Stimulated activated CD4-positive, alpha-beta T cell treated with anti-CD3 and anti-CD28 coated beads, Interleukin-2, amount 100 ng/mL, for 48 hours (primary cell): ENCODE results near the gene C3orf20.
"Not testable (repeated sequence)": the region's sequence is repeated elsewhere in the genome, so short reads cannot be mapped to it uniquely, and the experiment has no call there.

Source experiments
- DNase-seq, 2 donors: peaks; one replicate each; pipeline ENCODE4 v3.0.0-alpha.2; 2020

Gene C3orf20

DNA sequence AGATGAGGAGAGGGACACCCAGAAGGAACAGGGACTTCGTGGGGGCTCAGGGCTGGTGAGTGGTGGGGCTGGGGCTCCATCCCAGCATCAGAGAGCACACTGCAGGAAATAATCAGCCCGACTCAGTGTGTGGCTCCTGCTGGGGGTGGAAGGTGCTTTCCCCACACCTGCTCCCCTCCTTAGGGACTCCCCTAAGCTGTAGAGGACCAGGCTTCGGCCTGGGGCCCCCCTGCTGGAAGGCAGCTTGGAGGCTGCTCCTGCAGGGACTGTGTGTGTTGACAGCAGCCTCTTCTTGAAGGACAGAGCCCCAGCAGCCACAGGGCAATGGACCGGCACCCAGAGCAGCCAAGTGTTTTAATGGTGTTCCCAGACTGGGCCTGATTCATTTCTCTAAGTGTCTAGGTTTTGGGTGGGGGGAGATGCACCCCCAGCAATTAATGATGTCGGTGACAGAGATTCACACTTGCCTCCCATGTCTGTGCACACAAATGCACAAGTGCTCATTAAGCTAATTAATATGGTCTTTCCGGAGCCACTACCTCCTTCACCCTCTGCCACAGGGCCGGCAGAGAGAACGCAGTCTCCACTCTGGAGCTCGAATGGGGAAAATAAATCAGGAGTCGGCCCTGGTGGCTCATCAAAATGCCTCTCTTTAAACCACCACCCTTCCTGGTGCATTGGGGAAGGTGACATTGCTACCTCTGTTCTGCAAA, 126.9 kb downstream of the C3orf20 start:
- no peak for DNase-seq

- DNase-seq, result no peak
These were observed 127.4 kb downstream of the C3orf20 start for GRCh38 chr3:14802381-14802731.

GRCh38 chr3:14803101-14803980, 128.4 kb downstream of the C3orf20 start:
- DNase-seq, result no peak

GRCh38 chr3:14803981-14804834, 129.3 kb downstream of the C3orf20 start:
- DNase-seq, result no peak

DNA sequence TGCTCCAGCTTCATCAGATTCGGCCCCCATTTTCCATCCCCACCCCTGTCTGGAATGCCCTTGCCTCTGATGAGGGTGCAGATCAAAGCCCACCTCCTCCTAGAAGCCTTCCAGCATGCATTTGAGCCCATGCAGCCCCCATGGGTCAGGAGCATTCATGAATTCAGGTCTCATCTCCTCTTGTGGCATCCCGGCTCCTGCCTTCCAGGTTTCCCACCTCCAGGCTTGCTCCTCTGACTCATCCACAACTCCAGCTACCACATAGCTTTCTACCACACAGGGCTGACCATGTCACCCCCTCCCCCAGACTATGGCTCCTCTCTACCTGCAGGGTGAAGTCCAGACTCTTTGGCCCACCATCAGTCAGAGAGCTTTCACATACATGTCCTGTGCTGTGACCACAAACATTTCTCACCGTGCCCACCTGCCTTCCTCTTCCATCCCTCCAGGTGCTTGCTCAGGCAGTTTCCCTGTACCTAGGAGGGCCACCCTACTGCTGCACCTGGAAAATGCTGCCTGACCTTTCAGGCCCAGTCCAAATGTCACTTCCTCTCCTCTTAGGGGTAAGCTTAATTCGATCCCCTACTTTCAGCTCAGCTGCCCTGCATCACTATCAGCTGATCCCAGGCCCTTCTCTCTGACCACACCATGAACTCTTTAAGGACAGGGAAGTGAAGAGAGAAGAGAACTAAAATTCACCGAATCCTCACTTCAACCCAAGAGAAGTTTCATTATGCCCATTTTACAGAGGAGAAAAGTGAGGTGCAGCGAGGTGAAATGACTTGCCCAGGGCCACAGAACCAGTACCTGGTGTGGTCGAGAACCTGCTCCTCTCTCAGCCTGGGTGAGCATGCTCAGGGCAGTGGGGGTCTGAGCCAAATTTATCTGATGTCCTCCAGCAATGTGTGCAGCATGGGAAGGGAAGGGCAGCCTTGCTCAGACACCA, 130.2 kb downstream of the C3orf20 start:
- no peak for DNase-seq

GRCh38 chr3:14805961-14806537, 131.1 kb downstream of the C3orf20 start:
- no peak for DNase-seq

DNA sequence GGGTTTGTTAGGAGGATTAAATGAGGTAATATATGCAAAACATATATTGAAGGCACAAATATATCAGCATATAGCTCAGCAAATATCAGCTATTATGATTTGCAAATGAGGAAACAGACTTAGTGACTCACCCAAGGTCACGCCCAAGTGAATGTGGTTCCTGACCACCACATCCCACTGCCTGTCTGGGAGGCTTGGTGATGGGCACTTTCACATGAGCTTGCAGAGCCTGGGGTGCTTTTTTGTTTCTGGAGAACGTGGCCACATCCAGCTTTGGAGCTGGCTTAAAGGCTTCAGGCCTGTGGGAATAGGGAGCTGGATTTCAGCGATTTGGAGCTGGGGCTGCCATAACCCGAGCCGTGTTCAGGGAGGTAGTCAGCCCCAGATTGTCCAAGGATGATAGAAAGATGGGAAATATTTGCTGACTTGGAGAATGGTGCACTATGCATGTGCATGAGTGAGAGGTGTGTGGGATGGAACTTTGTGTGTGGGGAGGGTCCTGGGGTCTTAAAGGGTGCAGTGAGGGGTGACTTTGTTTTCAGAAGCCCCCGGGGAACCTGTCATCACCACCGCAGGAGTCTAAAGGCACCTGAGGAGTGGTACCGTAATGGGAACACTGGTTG, 131.8 kb downstream of the C3orf20 start:
- DNase-seq, result no peak

GRCh38 chr3:14808025-14808424, 133.1 kb downstream of the C3orf20 start:
- DNase-seq, result no peak

GRCh38 chr3:14808502-14809266, 133.7 kb downstream of the C3orf20 start:
- no peak for DNase-seq

- not testable (repeated sequence) for DNase-seq
These were observed 134.7 kb downstream of the C3orf20 start for GRCh38 chr3:14809611-14810010.

GRCh38 chr3:14810070-14810791, 135.3 kb downstream of the C3orf20 start:
- no peak for DNase-seq

GRCh38 chr3:14810801-14811661, 136.1 kb downstream of the C3orf20 start:
- DNase-seq, result no peak

- no peak for DNase-seq
These were observed 136.7 kb downstream of the C3orf20 start for GRCh38 chr3:14811684-14812083.

DNA sequence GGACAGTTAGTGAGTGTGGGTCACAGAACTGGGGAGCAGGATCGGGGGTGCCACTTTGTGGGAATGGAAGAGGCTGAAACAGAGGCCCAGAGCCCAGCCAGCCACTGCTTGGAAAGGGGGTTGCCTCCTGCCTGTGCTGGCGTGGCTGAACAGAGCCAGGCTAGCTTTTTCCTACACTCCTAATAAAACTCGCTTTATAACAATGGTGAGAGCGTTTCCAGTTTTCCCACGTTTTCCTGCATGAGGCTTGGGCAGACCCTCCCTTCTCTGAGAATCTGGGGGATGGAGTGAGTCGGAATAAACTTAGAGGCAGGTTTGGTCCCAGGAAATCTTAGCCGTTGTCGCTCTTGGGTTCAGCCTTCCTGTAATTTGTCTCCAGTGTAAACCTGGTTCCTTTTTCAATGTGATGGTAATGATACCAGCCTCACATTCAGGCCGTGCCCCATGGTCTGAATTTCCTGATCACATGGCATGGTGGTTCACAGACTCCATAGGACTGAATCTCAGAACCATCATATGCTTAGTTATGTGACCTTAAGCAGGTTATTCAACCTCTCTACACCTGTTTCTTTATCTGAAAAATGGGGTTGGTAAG, 137.4 kb downstream of the C3orf20 start:
- DNase-seq, result no peak

DNA sequence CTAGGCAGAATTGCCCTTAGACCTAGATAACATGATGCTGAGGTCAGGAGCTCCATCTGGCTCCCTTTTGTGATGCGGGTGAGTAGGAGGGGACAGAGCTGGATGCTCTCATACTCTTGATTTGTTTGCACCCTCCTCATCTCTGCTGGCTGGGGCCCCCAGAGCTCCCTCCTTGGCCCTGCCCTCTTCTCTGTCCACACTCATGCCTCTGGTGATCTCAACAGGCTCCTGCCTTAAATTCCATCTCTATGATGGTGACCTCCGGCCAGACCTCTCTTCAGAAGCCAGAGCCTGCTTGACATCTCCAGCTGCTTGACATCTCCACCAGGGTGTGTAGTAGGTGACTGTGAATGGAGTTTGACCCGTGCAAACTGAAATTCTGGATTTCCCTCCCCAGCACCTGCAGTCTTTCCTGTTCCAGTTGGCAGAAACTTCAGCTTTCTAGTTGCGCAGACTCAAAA, 139.5 kb downstream of the C3orf20 start:
- DNase-seq, result no peak

DNA sequence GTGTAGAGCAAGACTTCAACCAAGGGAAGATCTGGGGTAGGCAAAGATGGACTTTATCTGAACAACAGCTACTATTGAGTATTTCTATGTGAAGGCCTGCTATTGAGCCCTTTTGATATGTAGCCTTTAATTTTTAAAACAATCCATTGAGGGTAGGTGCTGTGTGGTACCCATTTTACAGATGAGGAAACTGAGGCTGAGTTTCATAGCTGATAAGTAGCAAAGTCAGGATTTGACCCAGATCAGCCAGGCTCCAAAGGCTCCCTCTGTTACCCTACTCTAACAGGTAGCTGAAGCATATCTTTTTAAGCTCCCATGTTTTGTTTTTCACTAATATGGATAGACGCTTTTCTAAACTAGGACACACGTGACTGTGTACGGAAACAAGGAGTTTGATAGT, 141.4 kb downstream of the C3orf20 start:
- no peak for DNase-seq

GRCh38 chr3:14818804-14819500, 144.0 kb downstream of the C3orf20 start, which contains the start of gene FGD5:
Gene FGD5, plus strand, starts transcription at chr3:14818962. Its CDS starts 110 bp downstream, at chr3:14819072.
- DNase-seq, result no peak
